Ammon's horn (tissue), 1 donor: ENCODE results near the gene VPS33B.
A peak's percentile ranks its signal among the peaks of the same experiment; 100 is the strongest.

ENCODE experiments used
- DNase-seq: peaks from one replicate; pipeline ENCODE4 v3.0.0-alpha.2; 2016; ENCODE audit warnings: low spot score

The VPS33B gene

DNA sequence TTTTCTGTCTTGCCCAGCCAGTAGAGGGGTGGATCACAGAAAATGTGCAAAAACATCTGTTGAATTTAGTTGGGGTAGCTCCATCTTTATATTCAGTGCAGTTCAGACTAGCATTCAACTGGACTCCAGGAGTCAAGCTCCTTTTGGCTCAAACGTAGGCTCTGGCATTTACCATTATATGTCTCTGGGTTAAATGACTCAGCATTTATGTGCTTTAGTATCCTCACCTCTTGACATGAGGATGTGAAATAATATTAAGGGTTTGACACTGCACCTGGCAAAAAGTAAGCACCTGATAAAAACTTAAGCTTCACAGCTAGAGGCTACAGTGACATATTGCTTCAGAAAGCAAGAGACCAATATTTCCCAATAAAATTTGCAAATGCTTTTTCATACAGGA lies 42.8 kb downstream of the VPS33B start:
- DNase-seq: no peak

- DNase-seq: no peak
Measured at GRCh38 chr15:90974216-90974615, 48.2 kb downstream of the VPS33B start.

DNA sequence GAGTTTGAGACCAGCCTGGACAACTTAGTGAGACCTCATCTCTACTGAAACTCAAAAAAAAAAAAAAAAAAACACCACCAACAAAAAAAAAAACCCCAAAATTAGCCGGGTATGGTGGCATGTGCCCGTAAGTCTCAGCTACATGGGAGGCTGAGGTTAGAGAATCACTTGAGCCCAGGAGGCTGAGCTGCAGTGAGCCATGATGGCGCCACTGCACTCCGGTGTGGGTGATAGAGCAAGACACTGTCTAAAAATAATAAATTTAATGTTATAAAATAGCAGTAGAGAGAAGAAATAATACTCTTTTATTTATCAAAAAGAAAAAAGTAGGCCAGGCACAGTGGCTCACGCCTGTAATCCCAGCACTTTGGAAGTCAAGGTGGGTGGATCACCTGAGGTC lies 50.3 kb downstream of the VPS33B start:
- no peak for DNase-seq

DNA sequence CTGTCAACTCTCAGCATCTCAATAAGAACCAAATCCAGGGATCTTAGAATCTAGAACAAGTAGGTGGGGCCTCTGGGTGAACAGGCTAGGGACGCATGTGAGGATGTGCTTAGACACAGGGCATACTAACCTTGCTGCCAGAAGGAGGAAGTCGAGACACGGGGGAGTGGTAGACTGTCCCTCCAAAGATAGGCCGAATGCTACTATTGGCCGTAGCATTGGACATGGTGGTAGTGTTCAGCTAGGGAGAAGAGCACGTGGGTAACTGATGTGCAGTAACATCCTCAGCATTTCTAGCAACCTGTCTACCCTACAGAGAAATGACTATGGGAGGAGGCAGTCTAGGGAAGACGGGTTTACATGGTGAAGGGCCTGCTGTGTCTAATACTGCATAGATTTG lies 52.1 kb downstream of the VPS33B start:
- no peak for DNase-seq

- DNase-seq: no peak
Measured at GRCh38 chr15:90968434-90968833, 54.0 kb downstream of the VPS33B start.

DNA sequence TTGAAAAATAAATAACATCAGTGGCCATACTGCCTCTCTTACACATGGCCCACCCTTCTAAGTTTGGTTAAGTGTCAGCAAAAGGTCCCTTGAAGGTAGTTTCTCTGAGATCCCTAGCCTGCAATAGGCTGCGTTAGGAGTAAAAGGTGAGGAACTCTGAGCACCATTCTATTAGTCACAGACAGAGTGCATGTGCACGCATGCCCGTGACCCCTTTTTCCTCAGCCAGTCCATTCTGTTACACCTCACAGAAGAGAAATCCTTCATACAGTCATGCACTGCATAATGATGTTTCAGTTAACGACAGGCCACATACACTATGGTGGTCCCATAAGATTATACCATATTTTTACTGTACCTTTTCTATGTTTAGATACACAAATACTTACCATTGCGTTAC lies 55.2 kb downstream of the VPS33B start:
- DNase-seq: no peak

- DNase-seq: no peak
Measured at GRCh38 chr15:90966262-90966661, 56.1 kb downstream of the VPS33B start.

- no peak for DNase-seq
Measured at GRCh38 chr15:90962021-90962420, 60.4 kb downstream of the VPS33B start.

DNA sequence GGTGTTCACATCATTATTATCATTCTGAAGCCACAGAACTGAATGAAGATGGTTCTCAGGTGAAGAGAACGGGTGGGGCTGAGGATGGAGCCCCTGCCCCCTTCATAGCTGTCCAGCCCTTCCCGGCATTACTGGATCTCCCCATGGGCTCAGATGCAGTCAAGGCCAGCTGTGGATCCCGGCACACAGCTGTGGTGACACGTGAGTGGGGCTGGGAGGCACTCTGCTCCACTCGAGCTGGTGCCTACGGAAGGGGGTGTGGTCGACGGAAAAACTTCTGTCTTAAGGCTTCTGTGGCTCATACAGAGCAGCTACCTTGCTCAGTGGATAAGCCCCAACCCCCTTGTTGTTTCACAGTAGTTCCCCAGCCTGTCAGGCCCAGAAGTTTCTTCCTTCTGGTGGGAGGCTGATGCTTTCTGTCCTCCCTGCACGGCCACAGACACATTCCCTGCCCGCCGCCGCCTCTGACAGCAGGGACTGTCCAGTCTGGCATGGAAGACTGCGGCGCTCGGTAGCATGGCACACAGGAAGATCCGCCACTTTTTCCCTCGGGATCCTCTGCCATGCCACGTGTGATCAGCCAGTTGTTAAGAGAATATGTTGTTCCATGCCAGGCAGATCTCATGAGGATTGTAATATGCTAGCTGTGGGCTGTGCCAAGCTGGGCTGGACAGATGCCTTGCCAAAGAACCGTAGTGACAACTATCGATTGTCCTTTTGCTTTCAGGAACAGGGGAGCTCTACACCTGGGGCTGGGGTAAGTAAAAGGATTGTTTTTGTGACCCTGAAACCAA lies 61.9 kb downstream of the VPS33B start:
- DNase-seq: no peak

- DNase-seq: peak; percentile 93
Measured at GRCh38 chr15:90959894-90960293, 62.5 kb downstream of the VPS33B start.

GRCh38 chr15:90959028-90959595 lies 63.3 kb downstream of the VPS33B start:
- DNase-seq: no peak

DNA sequence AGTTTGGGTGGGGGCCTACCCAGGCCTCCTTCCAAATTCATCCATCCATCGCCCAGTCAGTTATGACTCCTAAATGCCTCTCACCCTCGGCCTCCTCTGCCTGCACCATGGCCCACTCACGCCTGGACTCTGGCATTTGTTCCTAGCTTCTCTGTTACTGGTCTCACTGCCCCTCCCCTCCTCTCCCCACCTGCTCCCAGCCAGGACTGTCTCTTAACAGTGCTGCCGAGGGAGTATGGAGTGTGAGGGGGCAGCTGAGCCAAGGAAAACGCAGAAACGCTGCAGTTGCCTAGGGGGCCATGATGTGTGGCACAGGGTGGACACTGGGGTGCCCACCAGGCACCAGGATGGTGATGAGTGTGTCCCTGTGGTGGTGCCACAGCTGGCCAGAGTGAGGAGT lies 64.6 kb downstream of the VPS33B start:
- DNase-seq: no peak

GRCh38 chr15:90957031-90957790 lies 65.2 kb downstream of the VPS33B start:
- no peak for DNase-seq

DNA sequence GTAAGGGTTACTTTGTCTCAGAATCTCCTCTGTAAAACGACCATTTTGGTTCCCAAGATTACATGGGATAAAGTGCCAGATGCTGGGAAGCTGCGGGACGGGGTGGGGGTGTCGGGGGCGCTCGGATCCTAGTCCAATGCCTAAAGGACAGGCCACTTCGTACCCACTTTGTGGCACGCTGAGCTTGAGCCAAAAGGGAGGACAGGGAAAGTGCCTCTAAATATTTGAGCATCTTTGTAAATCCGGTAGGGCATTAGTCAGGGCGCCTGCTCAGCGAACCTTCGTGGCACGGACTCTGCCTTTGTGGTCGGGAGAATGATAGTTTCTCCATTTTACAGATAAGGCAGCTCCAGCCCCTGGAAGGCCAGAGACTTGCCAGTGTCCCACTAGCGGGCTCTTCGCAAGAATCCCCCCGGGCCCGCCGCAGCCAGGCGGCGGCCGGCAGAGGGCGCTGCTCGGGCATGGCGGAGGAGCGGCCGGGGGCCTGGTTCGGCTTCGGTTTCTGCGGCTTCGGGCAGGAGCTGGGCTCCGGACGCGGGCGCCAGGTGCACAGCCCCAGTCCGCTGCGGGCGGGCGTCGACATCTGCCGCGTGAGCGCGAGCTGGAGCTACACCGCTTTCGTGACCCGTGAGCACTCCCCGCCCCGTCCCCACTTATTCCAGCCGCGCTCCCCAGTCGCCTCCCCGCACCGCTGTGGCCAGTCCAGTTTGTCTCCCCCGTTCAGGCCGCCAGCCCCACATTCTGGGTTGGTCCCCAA lies 65.9 kb downstream of the VPS33B start:
- peak; percentile 67 for DNase-seq

DNA sequence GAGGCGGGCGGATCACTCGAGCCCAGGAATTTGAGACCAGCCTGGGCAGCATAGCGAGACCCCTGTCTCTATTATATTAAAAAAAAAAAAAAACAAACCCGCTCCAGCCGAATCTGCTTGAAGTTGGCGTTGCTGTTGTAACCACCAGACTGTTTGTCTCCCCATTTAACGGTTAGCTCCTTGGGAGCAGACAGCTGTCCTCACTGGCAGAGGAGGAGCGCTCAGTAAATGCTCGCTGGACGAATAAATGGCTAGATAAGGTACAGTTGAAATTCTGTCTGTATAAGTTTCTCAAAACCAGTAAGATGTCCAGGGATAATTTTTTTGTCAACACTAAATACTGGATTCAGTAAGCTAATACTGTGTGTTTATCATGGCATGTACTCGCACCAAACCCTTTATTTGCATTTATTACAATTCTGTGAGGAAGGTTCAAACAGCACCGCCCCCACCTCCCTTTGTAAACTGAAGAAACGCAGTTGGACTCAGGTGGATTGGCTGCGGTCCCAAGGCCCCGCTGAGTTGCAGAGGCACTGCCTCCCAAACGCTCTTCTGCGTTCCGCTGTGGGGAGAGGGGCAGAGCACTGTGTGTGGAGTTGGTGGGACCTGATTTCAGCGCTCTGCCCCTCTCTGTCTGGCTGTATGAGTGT lies 66.6 kb downstream of the VPS33B start:
- DNase-seq: no peak

GRCh38 chr15:90954712-90955623 lies 67.4 kb downstream of the VPS33B start, which contains the start of gene RCCD1:
RCCD1 (plus strand) TSS chr15:90954884; CDS start chr15:90956735, 1,851 bp downstream.
- DNase-seq: peak; percentile 98

- DNase-seq: no peak
Measured at GRCh38 chr15:90953947-90954711, 68.3 kb downstream of the VPS33B start.

DNA sequence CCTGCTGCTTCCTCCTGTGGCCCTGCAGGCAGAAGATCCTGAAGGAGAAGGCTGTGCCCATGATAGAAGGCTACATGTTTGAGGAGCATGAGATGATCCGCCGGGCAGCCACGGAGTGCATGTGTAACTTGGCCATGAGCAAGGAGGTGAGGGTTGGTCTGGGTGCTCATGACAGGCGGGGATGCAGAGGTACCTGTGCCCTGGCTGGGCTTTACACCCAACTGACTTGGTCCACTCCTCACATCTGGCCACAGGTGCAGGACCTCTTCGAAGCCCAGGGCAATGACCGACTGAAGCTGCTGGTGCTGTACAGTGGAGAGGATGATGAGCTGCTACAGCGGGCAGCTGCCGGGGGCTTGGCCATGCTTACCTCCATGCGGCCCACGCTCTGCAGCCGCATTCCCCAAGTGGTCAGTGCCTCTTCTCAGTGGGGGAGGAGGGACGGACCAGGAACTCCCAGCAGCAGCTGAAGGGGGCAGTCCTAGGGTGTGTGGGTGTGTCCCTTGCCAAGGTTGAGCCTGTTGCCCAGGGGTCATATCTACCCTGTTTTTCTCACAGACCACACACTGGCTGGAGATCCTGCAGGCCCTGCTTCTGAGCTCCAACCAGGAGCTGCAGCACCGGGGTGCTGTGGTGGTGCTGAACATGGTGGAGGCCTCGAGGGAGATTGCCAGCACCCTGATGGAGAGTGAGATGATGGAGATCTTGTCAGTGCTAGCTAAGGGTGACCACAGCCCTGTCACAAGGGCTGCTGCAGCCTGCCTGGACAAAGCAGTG lies 69.3 kb downstream of the VPS33B start:
- no peak for DNase-seq

GRCh38 chr15:90950676-90951075 lies 71.7 kb downstream of the VPS33B start:
- no peak for DNase-seq
